SK-N-SH (cell line): ENCODE measurements around the gene STIP1.

Source experiments
- CHD2 ChIP-seq: fragments of 150-350 bp; IDR thresholded peaks from 2 replicates; pipeline ENCODE4 v1.6.1; 2018; ENCODE audit warnings: low read length; ENCODE audit not compliant: partially characterized antibody
- CTCF ChIP-seq: fragments of 200-600 bp; sonication (generic); IDR thresholded peaks from 2 replicates; pipeline ENCODE4 v1.6.1; 2017; ENCODE audit warnings: antibody characterized with exemption, mild to moderate bottlenecking, moderate library complexity
- EP300 ChIP-seq, 2 experiments: IDR thresholded peaks; 2 replicates each; pipeline versions ENCODE4 v1.4.0 to v1.6.1; 2012; ENCODE audit warnings: borderline replicate concordance in 1 of 2, low read depth in 1 of 2, low read length in 1 of 2
- FOSL2 ChIP-seq: IDR thresholded peaks from 2 replicates; pipeline ENCODE4 v1.4.0; 2012; ENCODE audit warnings: low read depth, mild to moderate bottlenecking, moderate library complexity, borderline replicate concordance
- POLR2AphosphoS5 ChIP-seq: IDR thresholded peaks from 2 replicates; pipeline ENCODE4 v1.6.1; 2012; ENCODE audit warnings: low read depth, low read length
- TF ChIP-seq, protein P1 (sequence below): fragments of 150-350 bp; IDR thresholded peaks from 2 replicates; pipeline ENCODE4 v1.6.1; 2017; ENCODE audit warnings: antibody characterized with exemption, low read length, low read depth, borderline replicate concordance
- TF ChIP-seq, protein P2 (sequence below): IDR thresholded peaks from 2 replicates; pipeline ENCODE4 v1.6.1; 2012; ENCODE audit warnings: mild to moderate bottlenecking, low read depth, low read length, moderate library complexity

DNA sequence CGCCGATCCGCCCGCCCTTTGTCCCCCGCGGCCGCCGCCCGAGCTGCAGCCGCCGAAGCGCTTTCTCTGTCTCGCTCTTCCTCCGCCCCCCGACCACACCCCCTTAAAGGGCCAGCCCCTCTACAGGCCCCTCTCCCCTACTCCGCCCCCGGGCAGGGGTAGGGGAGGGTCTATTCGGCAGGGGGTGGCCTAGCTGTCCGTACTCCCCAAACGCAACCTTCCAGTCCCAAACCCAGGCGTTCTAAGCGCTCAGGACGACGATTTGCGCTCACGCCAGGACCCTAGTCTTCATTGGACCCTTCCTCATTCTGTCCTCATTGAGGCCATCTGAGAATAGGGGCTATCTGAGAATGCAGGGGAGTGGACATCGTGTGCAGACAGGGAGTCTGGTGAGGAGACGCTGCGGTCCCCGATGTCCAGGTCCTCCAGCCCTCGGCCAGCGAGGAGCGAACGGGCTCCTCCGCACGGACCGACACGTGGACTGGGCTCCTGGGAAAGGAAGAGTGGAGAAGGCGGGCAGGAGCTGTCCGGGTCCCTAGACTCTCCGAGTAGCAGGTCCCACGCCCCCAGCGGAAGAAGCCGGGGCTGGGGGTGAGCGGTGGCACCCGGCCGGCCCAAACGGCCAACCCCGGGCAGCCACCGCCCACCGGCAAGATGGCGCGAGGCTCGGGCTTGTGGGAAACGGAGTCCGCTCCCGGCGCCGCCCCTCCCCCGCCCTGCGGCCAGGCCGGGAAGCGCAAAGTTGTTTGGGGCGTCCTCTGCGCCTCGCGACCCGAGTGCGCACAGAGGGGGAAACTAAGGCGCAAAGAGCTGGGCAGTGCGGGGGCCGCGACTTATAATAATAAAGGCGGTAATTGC, 61.1 kb downstream of the STIP1 start, which contains the start of gene PPP1R14B:
- TF ChIP-seq CTCF = no peak; the same call in 1 of the 2 replicates
- TF ChIP-seq, protein P1, sequence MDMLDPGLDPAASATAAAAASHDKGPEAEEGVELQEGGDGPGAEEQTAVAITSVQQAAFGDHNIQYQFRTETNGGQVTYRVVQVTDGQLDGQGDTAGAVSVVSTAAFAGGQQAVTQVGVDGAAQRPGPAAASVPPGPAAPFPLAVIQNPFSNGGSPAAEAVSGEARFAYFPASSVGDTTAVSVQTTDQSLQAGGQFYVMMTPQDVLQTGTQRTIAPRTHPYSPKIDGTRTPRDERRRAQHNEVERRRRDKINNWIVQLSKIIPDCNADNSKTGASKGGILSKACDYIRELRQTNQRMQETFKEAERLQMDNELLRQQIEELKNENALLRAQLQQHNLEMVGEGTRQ = no peak
- no peak for TF ChIP-seq FOSL2
- TF ChIP-seq EP300 (IDR thresholded peaks at IDR 0.05; ENCODE audit: borderline replicate concordance in 1 of 2, low read depth in 1 of 2, low read length in 1 of 2) = no peak
- peak; percentile 73; the same call in 1 of the 2 replicates for TF ChIP-seq POLR2AphosphoS5
- peak; percentile 91 for TF ChIP-seq CHD2
- TF ChIP-seq, protein P2, sequence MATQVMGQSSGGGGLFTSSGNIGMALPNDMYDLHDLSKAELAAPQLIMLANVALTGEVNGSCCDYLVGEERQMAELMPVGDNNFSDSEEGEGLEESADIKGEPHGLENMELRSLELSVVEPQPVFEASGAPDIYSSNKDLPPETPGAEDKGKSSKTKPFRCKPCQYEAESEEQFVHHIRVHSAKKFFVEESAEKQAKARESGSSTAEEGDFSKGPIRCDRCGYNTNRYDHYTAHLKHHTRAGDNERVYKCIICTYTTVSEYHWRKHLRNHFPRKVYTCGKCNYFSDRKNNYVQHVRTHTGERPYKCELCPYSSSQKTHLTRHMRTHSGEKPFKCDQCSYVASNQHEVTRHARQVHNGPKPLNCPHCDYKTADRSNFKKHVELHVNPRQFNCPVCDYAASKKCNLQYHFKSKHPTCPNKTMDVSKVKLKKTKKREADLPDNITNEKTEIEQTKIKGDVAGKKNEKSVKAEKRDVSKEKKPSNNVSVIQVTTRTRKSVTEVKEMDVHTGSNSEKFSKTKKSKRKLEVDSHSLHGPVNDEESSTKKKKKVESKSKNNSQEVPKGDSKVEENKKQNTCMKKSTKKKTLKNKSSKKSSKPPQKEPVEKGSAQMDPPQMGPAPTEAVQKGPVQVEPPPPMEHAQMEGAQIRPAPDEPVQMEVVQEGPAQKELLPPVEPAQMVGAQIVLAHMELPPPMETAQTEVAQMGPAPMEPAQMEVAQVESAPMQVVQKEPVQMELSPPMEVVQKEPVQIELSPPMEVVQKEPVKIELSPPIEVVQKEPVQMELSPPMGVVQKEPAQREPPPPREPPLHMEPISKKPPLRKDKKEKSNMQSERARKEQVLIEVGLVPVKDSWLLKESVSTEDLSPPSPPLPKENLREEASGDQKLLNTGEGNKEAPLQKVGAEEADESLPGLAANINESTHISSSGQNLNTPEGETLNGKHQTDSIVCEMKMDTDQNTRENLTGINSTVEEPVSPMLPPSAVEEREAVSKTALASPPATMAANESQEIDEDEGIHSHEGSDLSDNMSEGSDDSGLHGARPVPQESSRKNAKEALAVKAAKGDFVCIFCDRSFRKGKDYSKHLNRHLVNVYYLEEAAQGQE = no peak
